ENCODE data around the gene SPOPL.

SPOPL gene

DNA sequence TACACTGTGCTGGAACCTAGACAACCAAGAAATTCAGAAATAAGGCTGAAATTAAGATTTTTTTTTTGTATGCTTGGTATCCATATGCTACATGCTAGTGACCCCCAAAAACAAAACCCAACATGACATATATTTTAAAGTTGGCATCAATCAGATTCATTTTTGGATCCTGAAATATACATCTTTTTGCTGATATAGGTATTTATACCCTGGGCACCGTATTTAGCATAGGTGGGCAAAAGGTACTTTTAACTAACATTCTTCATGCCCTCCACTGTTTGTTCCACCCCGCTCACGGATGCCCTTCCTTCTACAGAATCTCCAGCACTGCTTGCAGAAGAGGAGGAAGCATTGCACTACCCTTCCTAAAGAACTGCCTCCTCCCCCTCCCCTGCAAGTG lies 52.6 kb downstream of the SPOPL start:
- TF ChIP-seq, protein P1, sequence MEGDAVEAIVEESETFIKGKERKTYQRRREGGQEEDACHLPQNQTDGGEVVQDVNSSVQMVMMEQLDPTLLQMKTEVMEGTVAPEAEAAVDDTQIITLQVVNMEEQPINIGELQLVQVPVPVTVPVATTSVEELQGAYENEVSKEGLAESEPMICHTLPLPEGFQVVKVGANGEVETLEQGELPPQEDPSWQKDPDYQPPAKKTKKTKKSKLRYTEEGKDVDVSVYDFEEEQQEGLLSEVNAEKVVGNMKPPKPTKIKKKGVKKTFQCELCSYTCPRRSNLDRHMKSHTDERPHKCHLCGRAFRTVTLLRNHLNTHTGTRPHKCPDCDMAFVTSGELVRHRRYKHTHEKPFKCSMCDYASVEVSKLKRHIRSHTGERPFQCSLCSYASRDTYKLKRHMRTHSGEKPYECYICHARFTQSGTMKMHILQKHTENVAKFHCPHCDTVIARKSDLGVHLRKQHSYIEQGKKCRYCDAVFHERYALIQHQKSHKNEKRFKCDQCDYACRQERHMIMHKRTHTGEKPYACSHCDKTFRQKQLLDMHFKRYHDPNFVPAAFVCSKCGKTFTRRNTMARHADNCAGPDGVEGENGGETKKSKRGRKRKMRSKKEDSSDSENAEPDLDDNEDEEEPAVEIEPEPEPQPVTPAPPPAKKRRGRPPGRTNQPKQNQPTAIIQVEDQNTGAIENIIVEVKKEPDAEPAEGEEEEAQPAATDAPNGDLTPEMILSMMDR (IDR thresholded peaks at IDR 0.05; ENCODE audit: low read depth, low read length, missing control alignments): no peak
- no peak overlapping the region for H3K4me3 ChIP-seq (ENCODE audit: low read depth, low read length)
- in situ Hi-C loops (cut with HindIII; ENCODE audit: low sequenced_read_pairs): no loop called here
- DNase-seq (ENCODE audit: low read depth): no peak

DNA sequence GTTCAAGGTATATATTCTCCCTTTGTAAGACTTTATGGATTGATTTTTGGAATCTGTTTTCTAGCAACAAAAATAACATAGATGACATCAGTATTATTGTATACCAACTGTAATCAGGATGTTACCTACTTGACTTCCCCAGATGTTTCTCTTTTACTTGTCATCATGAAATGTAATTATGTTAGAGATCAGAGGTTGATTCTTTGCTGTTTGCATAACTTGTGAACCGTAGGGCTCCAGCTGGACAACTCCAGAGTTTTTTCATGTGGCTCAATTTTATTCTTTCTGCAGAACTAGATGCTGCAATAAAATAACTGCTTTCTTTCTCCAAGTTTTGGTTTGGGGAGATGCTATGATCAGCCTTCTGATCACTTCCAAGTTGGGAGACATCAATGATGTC lies 58.1 kb downstream of the SPOPL start:
- in situ Hi-C loops (cut with HindIII; ENCODE audit: low sequenced_read_pairs): loop anchor here (5.0 kb wide), 1 partner anchor 93 kb away; no protein-coding TSS in a partner anchor
- DNase-seq (ENCODE audit: low read depth): no peak
- TF ChIP-seq, protein P1 (IDR thresholded peaks at IDR 0.05; ENCODE audit: low read depth, low read length, missing control alignments): no peak
- no peak overlapping the region for H3K4me3 ChIP-seq (ENCODE audit: low read depth, low read length)

DNA sequence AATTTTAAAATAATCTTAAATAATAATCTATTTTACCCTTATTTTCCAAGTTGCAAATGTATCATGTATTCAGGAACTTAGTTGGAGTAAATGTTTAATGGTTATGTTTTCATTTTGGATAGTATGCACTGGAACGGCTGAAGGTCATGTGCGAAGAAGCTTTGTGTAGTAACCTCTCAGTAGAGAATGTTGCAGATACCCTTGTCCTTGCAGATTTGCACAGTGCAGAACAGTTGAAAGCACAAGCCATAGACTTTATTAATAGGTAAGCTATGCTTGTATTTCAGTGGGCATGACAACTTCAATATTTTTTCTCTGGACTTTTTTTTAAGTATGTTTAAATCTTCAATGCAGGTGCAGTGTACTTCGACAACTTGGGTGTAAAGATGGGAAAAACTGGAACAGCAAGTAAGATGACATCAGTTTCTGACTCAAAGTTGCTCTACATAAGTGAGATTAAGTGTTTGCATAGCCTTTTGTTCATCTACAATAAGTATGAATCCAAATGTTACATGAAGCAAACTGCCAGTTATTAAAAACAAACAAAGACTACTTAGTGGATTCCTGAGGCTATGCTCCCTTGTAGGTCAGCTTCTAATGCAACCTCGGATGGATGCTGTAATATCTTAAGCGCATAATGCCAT lies 63.1 kb downstream of the SPOPL start:
- H3K4me3 ChIP-seq (ENCODE audit: low read depth, low read length): no peak overlapping the region
- TF ChIP-seq, protein P1 (IDR thresholded peaks at IDR 0.05; ENCODE audit: low read depth, low read length, missing control alignments): no peak
- in situ Hi-C loops (cut with HindIII; ENCODE audit: low sequenced_read_pairs): loop anchor here (5.0 kb wide), 1 partner anchor 88 kb away; no protein-coding TSS in a partner anchor
- DNase-seq (ENCODE audit: low read depth): no peak

DNA sequence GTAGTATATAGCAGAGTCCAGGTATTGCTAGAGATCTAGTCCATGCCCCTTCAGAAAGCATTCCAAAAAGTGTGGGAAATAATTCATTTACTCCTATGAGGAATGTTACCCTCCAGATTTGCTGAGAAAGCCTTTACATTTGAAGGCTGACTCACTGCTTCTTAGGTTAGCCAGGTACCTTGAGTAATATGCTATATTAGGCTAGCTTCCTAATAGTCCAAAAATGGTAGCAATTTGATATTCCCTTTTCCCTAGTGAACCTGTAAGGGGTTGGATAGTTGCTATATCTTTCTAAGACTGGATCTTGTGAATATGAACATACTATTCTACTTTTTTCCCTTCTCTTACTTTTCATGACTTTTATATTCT lies 63.6 kb downstream of the SPOPL start:
- TF ChIP-seq, protein P1 (IDR thresholded peaks at IDR 0.05; ENCODE audit: low read depth, low read length, missing control alignments): no peak
- in situ Hi-C loops (cut with HindIII; ENCODE audit: low sequenced_read_pairs): no loop called here
- H3K4me3 ChIP-seq (ENCODE audit: low read depth, low read length): no peak overlapping the region
- DNase-seq (ENCODE audit: low read depth): no peak

GRCh38 chr2:138572318-138572717 lies 70.7 kb downstream of the SPOPL start:
- TF ChIP-seq, protein P1 (IDR thresholded peaks at IDR 0.05; ENCODE audit: low read depth, low read length, missing control alignments): no peak
- DNase-seq (ENCODE audit: low read depth): no peak
- in situ Hi-C loops (cut with HindIII; ENCODE audit: low sequenced_read_pairs): no loop called here
- H3K4me3 ChIP-seq (ENCODE audit: low read depth, low read length): no peak overlapping the region

GRCh38 chr2:138577066-138577465 lies 75.5 kb downstream of the SPOPL start:
- H3K4me3 ChIP-seq (ENCODE audit: low read depth, low read length): no peak overlapping the region
- TF ChIP-seq, protein P1 (IDR thresholded peaks at IDR 0.05; ENCODE audit: low read depth, low read length, missing control alignments): no peak
- DNase-seq (ENCODE audit: low read depth): no peak
- in situ Hi-C loops (cut with HindIII; ENCODE audit: low sequenced_read_pairs): no loop called here
